Measurements from ENCODE around the gene KIF21A. TPM values are rescaled to one million over a fixed set of nuclear protein-coding genes. Genes with fewer than 3 reads are reported as not detected.

Gene KIF21A
- total and polyA plus RNA-seq, 2 donors (not counting 1 experiment from before 2014, with no cell fraction given): 2.5 to 5.9 TPM

- H3K4me3 ChIP-seq (replicated peaks in 1 of 4; ENCODE audit: control extremely low read depth in 1 of 4, insufficient read depth in 1 of 4, low read depth in 3 of 4, low read length in 4 of 4): no peak overlapping the region
- no peaks in the 10 kb centered on the region for H3K4me1 ChIP-seq (ENCODE audit: control insufficient read depth, extremely low read depth, insufficient read depth, low read length)
- no peak for DNase-seq (ENCODE audit: low read depth in 2 of 2)
- no peak for TF ChIP-seq EZH2 (IDR thresholded peaks at IDR 0.05; ENCODE audit: low read length, missing control alignments)
- TF ChIP-seq CTCF (conservative IDR thresholded peaks at IDR 0.05 in 1 of 2, IDR thresholded peaks at IDR 0.05 in 1 of 2; ENCODE audit: low read depth in 1 of 2, low read length in 2 of 2): no peak
- no peak overlapping the region for H3K4me2 ChIP-seq (ENCODE audit: extremely low read depth, insufficient read depth, low read length)
- no peaks in the 10 kb centered on the region for H4K20me1 ChIP-seq (ENCODE audit: control insufficient read depth, extremely low read depth, insufficient read depth, low read length)
- H3K27ac ChIP-seq (ENCODE audit: insufficient read depth, low read length): no peak overlapping the region
- H3K9me3 ChIP-seq (ENCODE audit: control insufficient read depth, insufficient read depth, low read depth, low read length): no peaks in the 10 kb centered on the region
- H3K36me3 ChIP-seq (ENCODE audit: control insufficient read depth, insufficient read depth, low read length): no peaks in the 10 kb centered on the region
- H3K27me3 ChIP-seq (ENCODE audit: control insufficient read depth, insufficient read depth, low read length): no peaks in the 10 kb centered on the region
- no peaks in the 10 kb centered on the region for H3K79me2 ChIP-seq (ENCODE audit: control insufficient read depth, insufficient read depth, low read length)
- H3K9ac ChIP-seq (ENCODE audit: insufficient read depth, low read length): no peak overlapping the region
- H2AFZ ChIP-seq (ENCODE audit: low read length): no peak overlapping the region
Measured at GRCh38 chr12:39393179-39393578, 49.7 kb downstream of the KIF21A start.

- Histone ChIP-seq H3K4me3 (replicated peaks in 1 of 4; ENCODE audit: control extremely low read depth in 1 of 4, insufficient read depth in 1 of 4, low read depth in 3 of 4, low read length in 4 of 4) (no peak overlapping the region), H3K9ac (ENCODE audit: insufficient read depth, low read length) (no peak overlapping the region), H3K36me3 (ENCODE audit: control insufficient read depth, insufficient read depth, low read length) (no peaks in the 10 kb centered on the region), H2AFZ (ENCODE audit: low read length) (no peak overlapping the region), H3K9me3 (ENCODE audit: control insufficient read depth, insufficient read depth, low read depth, low read length) (no peaks in the 10 kb centered on the region), H3K27me3 (ENCODE audit: control insufficient read depth, insufficient read depth, low read length) (no peaks in the 10 kb centered on the region), H3K4me1 (ENCODE audit: control insufficient read depth, extremely low read depth, insufficient read depth, low read length) (no peaks in the 10 kb centered on the region), H4K20me1 (ENCODE audit: control insufficient read depth, extremely low read depth, insufficient read depth, low read length) (no peaks in the 10 kb centered on the region), H3K27ac (ENCODE audit: insufficient read depth, low read length) (no peak overlapping the region), H3K4me2 (ENCODE audit: extremely low read depth, insufficient read depth, low read length) (no peak overlapping the region), H3K79me2 (ENCODE audit: control insufficient read depth, insufficient read depth, low read length) (no peaks in the 10 kb centered on the region)
- TF ChIP-seq CTCF (conservative IDR thresholded peaks at IDR 0.05 in 1 of 2, IDR thresholded peaks at IDR 0.05 in 1 of 2; ENCODE audit: low read depth in 1 of 2, low read length in 2 of 2): no peak
- no peak for TF ChIP-seq EZH2 (IDR thresholded peaks at IDR 0.05; ENCODE audit: low read length, missing control alignments)
- no peak for DNase-seq (ENCODE audit: low read depth in 2 of 2)
Measured at GRCh38 chr12:39392154-39392925, 50.6 kb downstream of the KIF21A start.

GRCh38 chr12:39390752-39391151, 52.2 kb downstream of the KIF21A start:
- Histone ChIP-seq H3K4me3 (replicated peaks in 1 of 4; ENCODE audit: control extremely low read depth in 1 of 4, insufficient read depth in 1 of 4, low read depth in 3 of 4, low read length in 4 of 4) (no peak overlapping the region), H2AFZ (ENCODE audit: low read length) (no peak overlapping the region), H3K27ac (ENCODE audit: insufficient read depth, low read length) (no peak overlapping the region), H3K27me3 (ENCODE audit: control insufficient read depth, insufficient read depth, low read length) (no peaks in the 10 kb centered on the region), H3K79me2 (ENCODE audit: control insufficient read depth, insufficient read depth, low read length) (no peaks in the 10 kb centered on the region), H3K36me3 (ENCODE audit: control insufficient read depth, insufficient read depth, low read length) (no peaks in the 10 kb centered on the region), H4K20me1 (ENCODE audit: control insufficient read depth, extremely low read depth, insufficient read depth, low read length) (no peaks in the 10 kb centered on the region), H3K9me3 (ENCODE audit: control insufficient read depth, insufficient read depth, low read depth, low read length) (no peaks in the 10 kb centered on the region), H3K9ac (ENCODE audit: insufficient read depth, low read length) (no peak overlapping the region), H3K4me2 (ENCODE audit: extremely low read depth, insufficient read depth, low read length) (no peak overlapping the region), H3K4me1 (ENCODE audit: control insufficient read depth, extremely low read depth, insufficient read depth, low read length) (no peaks in the 10 kb centered on the region)
- no peak for TF ChIP-seq CTCF (conservative IDR thresholded peaks at IDR 0.05 in 1 of 2, IDR thresholded peaks at IDR 0.05 in 1 of 2; ENCODE audit: low read depth in 1 of 2, low read length in 2 of 2)
- TF ChIP-seq EZH2 (IDR thresholded peaks at IDR 0.05; ENCODE audit: low read length, missing control alignments): no peak
- no peak for DNase-seq (ENCODE audit: low read depth in 2 of 2)
